ENCODE data around the gene RAB10. TPM values are rescaled to one million over a fixed set of nuclear protein-coding genes. Genes with fewer than 3 reads are reported as not detected.
A peak's percentile ranks its signal among the peaks of the same experiment; 100 is the strongest.

The RAB10 gene
- total and polyA plus RNA-seq, 2 of the 13 experiments (the other 11 are each of a cell fraction or from before 2014, with no cell fraction given) = 48.2 to 120 TPM

GRCh38 chr2:26011990-26012856 is 21.7 kb upstream of the RAB10 start (continued):
- TF ChIP-seq ZHX2 (IDR thresholded peaks at IDR 0.05; ENCODE audit: low read depth) = peak; percentile 65
- no peak for TF ChIP-seq ZHX2 (CRISPR knock-in tag; IDR thresholded peaks at IDR 0.05; ENCODE audit: borderline replicate concordance)
- no peak for TF ChIP-seq ZFX (CRISPR knock-in tag; IDR thresholded peaks at IDR 0.05; ENCODE audit: low read depth)
- TF ChIP-seq ZNF24 (IDR thresholded peaks at IDR 0.05) = 0 out of 2 replicates have a peak, but pooled peaks have one; percentile 38
- TF ChIP-seq DR1 (CRISPR knock-in tag; IDR thresholded peaks at IDR 0.05) = no peak
- TF ChIP-seq ZNF772 (CRISPR knock-in tag; IDR thresholded peaks at IDR 0.05) = no peak
- TF ChIP-seq FOSL1 (CRISPR knock-in tag; IDR thresholded peaks at IDR 0.05; ENCODE audit: borderline replicate concordance) = peak; percentile 85; the same call in 1 of the 2 replicates
- no peak for TF ChIP-seq PAF1 (CRISPR knock-in tag; IDR thresholded peaks at IDR 0.05)
- no peak for TF ChIP-seq DZIP1 (CRISPR knock-in tag; IDR thresholded peaks at IDR 0.05)
- TF ChIP-seq STAT6 (CRISPR knock-in tag; IDR thresholded peaks at IDR 0.05; ENCODE audit: borderline replicate concordance) = no peak
- TF ChIP-seq TARDBP (CRISPR knock-in tag; IDR thresholded peaks at IDR 0.05) = 0 out of 2 replicates have a peak, but pooled peaks have one; percentile 30
- TF ChIP-seq TFAP4 (IDR thresholded peaks at IDR 0.05; ENCODE audit: borderline replicate concordance, low read depth) = 0 out of 2 replicates have a peak, but pooled peaks have one; percentile 41
- TF ChIP-seq ZNF569 (CRISPR knock-in tag; IDR thresholded peaks at IDR 0.05; ENCODE audit: borderline replicate concordance) = no peak
- TF ChIP-seq ZNF446 (CRISPR knock-in tag; IDR thresholded peaks at IDR 0.05) = no peak

All from HepG2 (cell line).